Fibroblast of lung (primary cell): Measurements from ENCODE around the gene GPBAR1.

Experiments used
- EZH2 ChIP-seq: IDR thresholded peaks from 2 replicates; pipeline ENCODE4 v1.5.1; 2012; ENCODE audit warnings: low read length, control low read depth, mild to moderate bottlenecking; ENCODE audit errors: missing control alignments
- TF ChIP-seq, protein P1 (sequence below), 2 donors: IDR thresholded peaks in 1 of 2; conservative IDR thresholded peaks in 1 of 2; 1 replicate in 1 of 2; 2 replicates in 1 of 2; pipeline ENCODE4 v1.5.1; 2011 to 2012; ENCODE audit warnings: low read length in 2 of 2, control low read depth in 1 of 2, inconsistent platforms in 1 of 2, low read depth in 1 of 2, mild to moderate bottlenecking in 1 of 2

DNA sequence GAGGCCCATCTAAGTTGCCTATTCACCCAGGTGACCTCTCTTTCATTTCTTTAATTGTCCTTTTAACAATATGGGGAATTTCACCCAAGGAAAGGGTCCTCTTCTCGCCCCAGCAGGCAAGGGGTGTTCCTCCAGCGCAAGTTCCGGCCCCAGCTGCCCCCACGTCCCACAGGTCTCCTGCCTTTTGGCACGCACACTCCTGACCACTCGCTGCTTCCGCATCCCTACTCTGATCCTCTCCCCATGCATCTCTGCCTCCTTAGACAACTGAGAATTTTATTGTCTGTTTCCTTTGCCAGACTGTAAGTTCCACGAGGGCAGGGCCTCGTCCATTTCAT is 44.5 kb upstream of the GPBAR1 start:
- TF ChIP-seq, protein P1, sequence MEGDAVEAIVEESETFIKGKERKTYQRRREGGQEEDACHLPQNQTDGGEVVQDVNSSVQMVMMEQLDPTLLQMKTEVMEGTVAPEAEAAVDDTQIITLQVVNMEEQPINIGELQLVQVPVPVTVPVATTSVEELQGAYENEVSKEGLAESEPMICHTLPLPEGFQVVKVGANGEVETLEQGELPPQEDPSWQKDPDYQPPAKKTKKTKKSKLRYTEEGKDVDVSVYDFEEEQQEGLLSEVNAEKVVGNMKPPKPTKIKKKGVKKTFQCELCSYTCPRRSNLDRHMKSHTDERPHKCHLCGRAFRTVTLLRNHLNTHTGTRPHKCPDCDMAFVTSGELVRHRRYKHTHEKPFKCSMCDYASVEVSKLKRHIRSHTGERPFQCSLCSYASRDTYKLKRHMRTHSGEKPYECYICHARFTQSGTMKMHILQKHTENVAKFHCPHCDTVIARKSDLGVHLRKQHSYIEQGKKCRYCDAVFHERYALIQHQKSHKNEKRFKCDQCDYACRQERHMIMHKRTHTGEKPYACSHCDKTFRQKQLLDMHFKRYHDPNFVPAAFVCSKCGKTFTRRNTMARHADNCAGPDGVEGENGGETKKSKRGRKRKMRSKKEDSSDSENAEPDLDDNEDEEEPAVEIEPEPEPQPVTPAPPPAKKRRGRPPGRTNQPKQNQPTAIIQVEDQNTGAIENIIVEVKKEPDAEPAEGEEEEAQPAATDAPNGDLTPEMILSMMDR (conservative IDR thresholded peaks at IDR 0.05 in 1 of 2, IDR thresholded peaks at IDR 0.05 in 1 of 2; ENCODE audit: low read depth in 1 of 2, low read length in 2 of 2): no peak
- no peak for TF ChIP-seq EZH2
